GM12878 (cell line): ENCODE measurements around the gene PTPN12. TPM values are rescaled to one million over a fixed set of nuclear protein-coding genes. Genes with fewer than 3 reads are reported as not detected.

Experiments
- ATAC-seq: fragments of 200-7000 bp; cut with Tn5 transposase; 3 replicates; pipeline ENCODE4 v1.9.1; 2020; ENCODE audit warnings: mild to moderate bottlenecking, moderate library complexity
- BruUV-seq: library from RNA; stranded (reverse); fragments of 400-500 nt; replicated peaks from 2 replicates; lab custom pipeline; 2021; lab: Mats Ljungman, UMichigan
- CTCF ChIA-PET: fragments of 300-600 bp; sonication (Branson Sonifier 250); formaldehyde crosslinking; extraction: SDS; loops from one replicate; lab custom pipeline; 2021; ENCODE audit warnings: inconsistent platforms; lab: Yijun Ruan, JAX
- POLR2A ChIA-PET: fragments of 350-600 bp; formaldehyde crosslinking; extraction: SDS; loops from one replicate; lab custom pipeline; 2021; ENCODE audit warnings: inconsistent platforms; lab: Charles Lee
- RAD21 ChIA-PET: fragments of 300-600 bp; sonication (Branson Sonifier 250); formaldehyde crosslinking; loops from one replicate; lab custom pipeline; 2023; ENCODE audit warnings: antibody characterized with exemption; ENCODE audit not compliant: unreplicated experiment; lab: Charles Lee
- SMC1A ChIA-PET: fragments of 300-600 bp; sonication (Branson Sonifier 250); formaldehyde crosslinking; loops from one replicate; lab custom pipeline; 2023; ENCODE audit not compliant: unreplicated experiment, uncharacterized antibody; lab: Charles Lee
- DNase-seq: peaks from one replicate; pipeline ENCODE4 v3.0.0-alpha.2; 2011; ENCODE audit warnings: low read depth, low spot score
- FAIRE-seq: peaks from 3 replicates; lab custom pipeline; 2011; peaks lifted over from hg19 to GRCh38; lab: Jason Lieb, UNC
- H2AFZ ChIP-seq: 2 replicates; pipeline ENCODE4 v1.6.0; 2011; ENCODE audit warnings: low read depth, low read length, control low read depth; ENCODE audit not compliant: control insufficient read depth
- H3K27ac ChIP-seq: 2 replicates; pipeline ENCODE4 v1.5.1; 2011; ENCODE audit warnings: control low read depth; ENCODE audit not compliant: control insufficient read depth, insufficient read depth
- H3K27me3 ChIP-seq, 2 experiments: replicated peaks in 1 of 2; 2 replicates each; pipeline versions ENCODE4 v1.6.0 to v1.6.1; 2011; ENCODE audit warnings: low read length in 1 of 2; ENCODE audit not compliant: control insufficient read depth in 2 of 2, insufficient read depth in 2 of 2
- H3K36me3 ChIP-seq, 2 experiments: 2 replicates each; pipeline ENCODE4 v1.5.1; 2011; ENCODE audit warnings: low read length in 1 of 2; ENCODE audit not compliant: control insufficient read depth in 2 of 2, insufficient read depth in 2 of 2
- H3K4me1 ChIP-seq: 2 replicates; pipeline ENCODE4 v1.6.1; 2011; ENCODE audit warnings: mild to moderate bottlenecking, low read length, moderate library complexity, mixed read lengths; ENCODE audit not compliant: control insufficient read depth, insufficient read depth
- H3K4me2 ChIP-seq: 2 replicates; pipeline ENCODE4 v1.6.0; 2011; ENCODE audit warnings: control low read depth; ENCODE audit not compliant: control insufficient read depth, insufficient read depth
- H3K4me3 ChIP-seq: fragments of 200-600 bp; sonication (generic); 2 replicates; pipeline ENCODE4 v1.5.1; 2016
- H3K79me2 ChIP-seq: 2 replicates; pipeline ENCODE4 v1.6.0; 2011; ENCODE audit warnings: low read length; ENCODE audit not compliant: control insufficient read depth, insufficient read depth
- H3K9ac ChIP-seq: 2 replicates; pipeline ENCODE4 v1.8.0; 2011; ENCODE audit warnings: low read length, control low read depth, mixed read lengths; ENCODE audit not compliant: control insufficient read depth, insufficient read depth
- H3K9me3 ChIP-seq: replicated peaks from 3 replicates; pipeline ENCODE4 v1.5.1; 2011; ENCODE audit warnings: mild to moderate bottlenecking, low read length; ENCODE audit not compliant: control insufficient read depth, insufficient read depth
- H4K20me1 ChIP-seq: 2 replicates; pipeline ENCODE4 v1.6.0; 2011; ENCODE audit not compliant: control insufficient read depth, insufficient read depth
- ASH2L ChIP-seq: fragments of 300-600, 200-600 bp; sonication (generic); IDR thresholded peaks from 2 replicates; pipeline ENCODE4 v1.6.1; 2017; ENCODE audit warnings: low read depth, mild to moderate bottlenecking, borderline replicate concordance
- HDAC6 ChIP-seq: fragments of 200-600 bp; sonication (generic); IDR thresholded peaks from one replicate; pipeline ENCODE4 v1.8.0; 2017; ENCODE audit warnings: antibody characterized with exemption; ENCODE audit not compliant: unreplicated experiment
- IRF5 ChIP-seq: fragments of 450-650 bp; IDR thresholded peaks from 2 replicates; pipeline ENCODE4 v1.6.1; 2017; ENCODE audit warnings: borderline replicate concordance
- KDM1A ChIP-seq: fragments of 200-600 bp; sonication (generic); IDR thresholded peaks from 2 replicates; pipeline ENCODE4 v1.6.1; 2016; ENCODE audit warnings: borderline replicate concordance
- PML ChIP-seq: IDR thresholded peaks from 2 replicates; pipeline ENCODE4 v1.6.1; 2012; ENCODE audit warnings: low read length, inconsistent platforms
- SRF ChIP-seq, 2 experiments: IDR thresholded peaks; 2 replicates each; pipeline ENCODE4 v1.6.1; 2011; ENCODE audit warnings: low read depth in 2 of 2, low read length in 2 of 2, mild to moderate bottlenecking in 1 of 2, moderate library complexity in 1 of 2
- STAT3 ChIP-seq: IDR thresholded peaks from 2 replicates; pipeline ENCODE4 v1.6.1; 2011; ENCODE audit warnings: low read depth, low read length, improper control_type of control experiment
- TAF1 ChIP-seq: IDR thresholded peaks from 2 replicates; pipeline ENCODE4 v1.6.1; 2011; ENCODE audit warnings: mild to moderate bottlenecking, low read depth, low read length, borderline replicate concordance
- WGBS: methylation state at CpG from one replicate; pipeline ENCODE4 v1.1.6; 2016; ENCODE audit warnings: low lambda C conversion rate; ENCODE audit not compliant: insufficient replicate concordance, insufficient coverage; ENCODE audit errors: missing lambda C conversion rate; 5-methylcytosine and 5-hydroxymethylcytosine counted together
- in situ Hi-C: fragments of 300-500 bp; cut with MboI; formaldehyde crosslinking; loops from 9 replicates; pipeline ENCODE4 v1.14.3; 2018; ENCODE audit warnings: mixed read lengths
- intact Hi-C: fragments of 100-400 bp; cut with micrococcal nuclease; formaldehyde crosslinking; loops from one replicate; pipeline ENCODE4 v1.14.2; 2022; ENCODE audit not compliant: unreplicated experiment
- polyA plus RNA-seq, 11 experiments: library from polyadenylated mRNA; depleted of rRNA in 4 of 11; unstranded in 6 of 11; stranded (reverse) in 5 of 11; fragments of >200 nt; fragmentation: Nextera tagmentation in 4 of 11; fragmentation: Illumina TruSeq in 1 of 11; extraction: Ambion mirVana in 4 of 11; extraction: Trizol in 1 of 11; gene quantifications; 1 replicate in 1 of 11; 2 replicates in 10 of 11; pipeline versions ENCODE4 v1.2.1 to v1.2.3, GENCODE V29; 2011 to 2016; ENCODE audit warnings: inconsistent platforms in 2 of 11, missing spikeins in 2 of 11, low read depth in 1 of 11
- total RNA-seq, 4 experiments: library from RNA; depleted of rRNA in 3 of 4; stranded (reverse); fragments of >200 nt in 3 of 4; fragmentation: Illumina TruSeq in 1 of 4; extraction: Trizol in 1 of 4; gene quantifications; 2 replicates each; pipeline versions ENCODE4 v1.2.1 to v1.2.3, GENCODE V29; 2013 to 2021

Gene PTPN12
- total and polyA plus RNA-seq, 10 of the 15 experiments (the other 5 are each of a cell fraction or from before 2014, with no cell fraction given), result 6.6 to 52.9 (median 17.4) TPM

DNA sequence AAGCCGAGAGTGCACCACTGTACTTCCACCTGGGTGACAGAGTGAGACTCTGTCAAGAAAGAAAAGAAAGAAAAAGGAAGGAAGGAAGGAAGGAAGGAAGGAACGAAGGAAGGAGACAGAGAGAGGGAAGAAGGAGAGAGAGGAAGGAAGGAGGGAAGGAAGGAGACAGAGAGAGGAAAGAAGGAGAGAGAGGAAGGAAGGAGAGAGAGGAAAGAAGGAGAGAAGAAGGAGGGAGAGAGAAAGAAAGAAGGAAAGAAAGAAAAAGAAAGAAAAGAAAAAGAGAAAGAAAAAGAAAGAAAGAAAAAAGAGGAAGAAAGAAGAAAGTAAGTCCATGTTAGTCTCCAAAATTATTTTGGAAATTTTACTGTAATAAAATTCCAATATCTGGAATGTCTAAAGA is 125.8 kb downstream of the PTPN12 start:
- Histone ChIP-seq H3K9me3 (no peaks in the 10 kb centered on the region), H3K27ac (no peak overlapping the region), H3K4me2 (no peak overlapping the region), H3K4me1 (no peaks in the 10 kb centered on the region), H4K20me1 (no peaks in the 10 kb centered on the region), H2AFZ (no peak overlapping the region), H3K79me2 (no peaks in the 10 kb centered on the region), H3K4me3 (no peak overlapping the region), H3K9ac (no peak overlapping the region), H3K27me3 (no peaks in the 10 kb centered on the region), H3K36me3 (no peaks in the 10 kb centered on the region; a peak in 1 of 4 replicates)
- ChIA-PET POLR2A (no interaction called here), SMC1A (no interaction called here), RAD21 (interaction anchor here (1.1 kb wide), 1 partner anchor 9 kb away, joined by 3 read pairs; no protein-coding TSS in a partner anchor), CTCF (interaction anchor here (1.7 kb wide), 1 partner anchor 97 kb away, joined by 5 read pairs; no protein-coding TSS in a partner anchor)
- in situ Hi-C loops, result loop anchor here (10.0 kb wide), 1 partner anchor 372 kb away; no protein-coding TSS in a partner anchor
- FAIRE-seq, result no peak
- intact Hi-C loops, result no loop called here
- BruUV-seq, result no TSS peak
- no peak for ATAC-seq
- DNase-seq, result no peak
- WGBS, result 96% methylated on average over 2 of the region's 2 CpGs
- TF ChIP-seq IRF5 (no peak), HDAC6 (no peak), KDM1A (no peak), STAT3 (no peak), ASH2L (no peak), TAF1 (no peak), PML (no peak), SRF (IDR thresholded peaks at IDR 0.05; ENCODE audit: low read depth in 2 of 2, low read length in 2 of 2) (no peak)
- TF ChIP-seq, all 136 proteins: peak for 0
